ENCODE measurements around the gene RND1. TPM values are rescaled to one million over a fixed set of nuclear protein-coding genes. Genes with fewer than 3 reads are reported as not detected.

Gene RND1
- total and polyA plus RNA-seq, 2 of the 13 experiments (the other 11 are each of a cell fraction or from before 2014, with no cell fraction given), result 1.8 to 1.9 TPM

DNA sequence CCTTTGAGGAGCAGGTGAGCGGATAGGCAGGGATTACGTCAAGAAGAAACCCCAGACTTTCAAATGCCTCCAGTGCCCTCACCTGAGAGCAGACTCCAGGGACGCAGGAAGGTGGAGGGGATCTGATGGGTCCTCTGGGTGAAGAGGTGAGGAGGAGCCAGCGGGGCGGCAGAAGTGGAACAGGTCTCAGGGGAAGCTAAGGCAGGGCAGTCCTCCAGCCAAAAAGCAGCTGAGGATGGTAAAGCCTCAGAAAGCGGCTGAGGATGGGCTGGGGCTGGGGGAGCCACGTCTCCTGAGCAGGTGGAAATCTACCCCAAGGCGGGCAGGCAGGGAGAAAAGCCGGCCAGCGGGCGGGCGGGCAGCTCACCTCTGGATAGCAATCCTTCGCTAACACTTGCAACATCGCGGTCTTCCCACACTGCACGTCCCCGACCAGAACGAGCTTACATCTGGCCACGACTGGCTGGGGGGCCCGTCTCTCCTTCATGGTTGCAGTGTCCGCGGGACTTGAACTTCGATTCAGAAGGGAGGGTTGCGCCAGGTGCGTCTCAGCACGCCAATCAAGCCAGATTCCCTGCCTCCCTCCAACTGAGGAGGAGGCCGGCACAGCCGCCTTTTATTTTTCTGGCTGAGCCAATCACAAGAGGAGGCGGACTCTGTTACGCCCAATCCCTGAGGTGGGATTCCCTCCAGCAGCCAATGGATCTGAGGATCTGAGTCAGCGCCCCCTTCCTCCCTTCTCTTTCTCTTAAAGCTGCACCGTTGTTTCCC, at the start of gene RND1 (continued):
- TF ChIP-seq, protein P1, sequence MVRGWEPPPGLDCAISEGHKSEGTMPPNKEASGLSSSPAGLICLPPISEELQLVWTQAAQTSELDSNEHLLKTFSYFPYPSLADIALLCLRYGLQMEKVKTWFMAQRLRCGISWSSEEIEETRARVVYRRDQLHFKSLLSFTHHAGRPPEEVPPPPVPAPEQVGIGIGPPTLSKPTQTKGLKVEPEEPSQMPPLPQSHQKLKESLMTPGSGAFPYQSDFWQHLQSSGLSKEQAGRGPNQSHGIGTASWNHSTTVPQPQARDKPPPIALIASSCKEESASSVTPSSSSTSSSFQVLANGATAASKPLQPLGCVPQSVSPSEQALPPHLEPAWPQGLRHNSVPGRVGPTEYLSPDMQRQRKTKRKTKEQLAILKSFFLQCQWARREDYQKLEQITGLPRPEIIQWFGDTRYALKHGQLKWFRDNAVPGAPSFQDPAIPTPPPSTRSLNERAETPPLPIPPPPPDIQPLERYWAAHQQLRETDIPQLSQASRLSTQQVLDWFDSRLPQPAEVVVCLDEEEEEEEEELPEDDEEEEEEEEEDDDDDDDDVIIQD (CRISPR knock-in tag; IDR thresholded peaks at IDR 0.05; ENCODE audit: low read depth), result peak; percentile 11; the same call in 1 of the 2 replicates
- TF ChIP-seq SP4 (CRISPR knock-in tag; IDR thresholded peaks at IDR 0.05), result peak; percentile 76
- TF ChIP-seq SNAPC5 (CRISPR knock-in tag; IDR thresholded peaks at IDR 0.05; ENCODE audit: borderline replicate concordance), result no peak
- no peak for TF ChIP-seq MZF1 (CRISPR knock-in tag; IDR thresholded peaks at IDR 0.05; ENCODE audit: borderline replicate concordance)
- no peak for TF ChIP-seq FOXK2 (IDR thresholded peaks at IDR 0.05)
- TF ChIP-seq MATR3 (CRISPR knock-in tag; IDR thresholded peaks at IDR 0.05), result no peak
- peak; percentile 30; the same call in 1 of the 2 replicates for TF ChIP-seq MIER3 (CRISPR knock-in tag; IDR thresholded peaks at IDR 0.05; ENCODE audit: borderline replicate concordance)
- peak; percentile 83 for TF ChIP-seq EED (CRISPR knock-in tag; IDR thresholded peaks at IDR 0.05)
- peak; percentile 36; the same call in 1 of the 2 replicates for TF ChIP-seq ZNF574 (CRISPR knock-in tag; IDR thresholded peaks at IDR 0.05)
- TF ChIP-seq ZNF556 (CRISPR knock-in tag; IDR thresholded peaks at IDR 0.05; ENCODE audit: borderline replicate concordance), result 0 out of 2 replicates have a peak, but pooled peaks have one; percentile 56
- no peak for TF ChIP-seq SIX1 (CRISPR knock-in tag; IDR thresholded peaks at IDR 0.05; ENCODE audit: borderline replicate concordance)
- TF ChIP-seq TERF1 (CRISPR knock-in tag; IDR thresholded peaks at IDR 0.05), result no peak
- no peak for TF ChIP-seq CREB1 (IDR thresholded peaks at IDR 0.05)
- TF ChIP-seq CREB1 (CRISPR knock-in tag; IDR thresholded peaks at IDR 0.05), result no peak
- TF ChIP-seq, protein P2, sequence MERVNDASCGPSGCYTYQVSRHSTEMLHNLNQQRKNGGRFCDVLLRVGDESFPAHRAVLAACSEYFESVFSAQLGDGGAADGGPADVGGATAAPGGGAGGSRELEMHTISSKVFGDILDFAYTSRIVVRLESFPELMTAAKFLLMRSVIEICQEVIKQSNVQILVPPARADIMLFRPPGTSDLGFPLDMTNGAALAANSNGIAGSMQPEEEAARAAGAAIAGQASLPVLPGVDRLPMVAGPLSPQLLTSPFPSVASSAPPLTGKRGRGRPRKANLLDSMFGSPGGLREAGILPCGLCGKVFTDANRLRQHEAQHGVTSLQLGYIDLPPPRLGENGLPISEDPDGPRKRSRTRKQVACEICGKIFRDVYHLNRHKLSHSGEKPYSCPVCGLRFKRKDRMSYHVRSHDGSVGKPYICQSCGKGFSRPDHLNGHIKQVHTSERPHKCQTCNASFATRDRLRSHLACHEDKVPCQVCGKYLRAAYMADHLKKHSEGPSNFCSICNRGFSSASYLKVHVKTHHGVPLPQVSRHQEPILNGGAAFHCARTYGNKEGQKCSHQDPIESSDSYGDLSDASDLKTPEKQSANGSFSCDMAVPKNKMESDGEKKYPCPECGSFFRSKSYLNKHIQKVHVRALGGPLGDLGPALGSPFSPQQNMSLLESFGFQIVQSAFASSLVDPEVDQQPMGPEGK (CRISPR knock-in tag; IDR thresholded peaks at IDR 0.05), result peak; percentile 12; the same call in 1 of the 2 replicates
- TF ChIP-seq, protein P3, sequence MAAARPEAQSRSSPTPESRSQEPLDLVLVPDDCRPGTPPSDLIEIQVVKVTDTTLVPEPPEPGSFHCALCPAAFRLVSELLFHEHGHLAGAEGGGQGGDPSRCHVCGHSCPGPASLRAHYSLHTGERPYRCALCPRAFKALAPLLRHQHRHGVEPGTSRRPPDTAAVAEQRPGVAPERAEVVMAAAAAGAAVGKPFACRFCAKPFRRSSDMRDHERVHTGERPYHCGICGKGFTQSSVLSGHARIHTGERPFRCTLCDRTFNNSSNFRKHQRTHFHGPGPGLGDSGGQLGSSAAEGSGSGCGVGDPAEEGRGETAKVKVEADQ (CRISPR knock-in tag; IDR thresholded peaks at IDR 0.05; ENCODE audit: borderline replicate concordance), result 0 out of 2 replicates have a peak, but pooled peaks have one; percentile 43
- 0 out of 2 replicates have a peak, but pooled peaks have one; percentile 40 for TF ChIP-seq ZSCAN29 (CRISPR knock-in tag; conservative IDR thresholded peaks at IDR 0.05)
- TF ChIP-seq CHD2 (IDR thresholded peaks at IDR 0.05; ENCODE audit: low read depth, low read length), result no peak
- no peak for TF ChIP-seq ZBTB38 (CRISPR knock-in tag; IDR thresholded peaks at IDR 0.05)
- no peak for TF ChIP-seq NFIB (CRISPR knock-in tag; IDR thresholded peaks at IDR 0.05; ENCODE audit: borderline replicate concordance)

Data from HepG2 (cell line).